GM19023 (cell line): Measurements from ENCODE around the gene PLA2R1.

ENCODE experiments used
- ATAC-seq: cut with Tn5 transposase; IDR thresholded peaks from one replicate; pipeline ENCODE4 v1.9.1; 2021; ENCODE audit warnings: mild to moderate bottlenecking, moderate library complexity; ENCODE audit not compliant: unreplicated experiment

The PLA2R1 gene

GRCh38 chr2:160033732-160034392 is 28.6 kb downstream of the PLA2R1 start:
- no peak for ATAC-seq

GRCh38 chr2:160029270-160029628 is 33.2 kb downstream of the PLA2R1 start:
- no peak for ATAC-seq

GRCh38 chr2:160028431-160029269 is 33.8 kb downstream of the PLA2R1 start:
- no peak for ATAC-seq

- ATAC-seq, result no peak
Measured at GRCh38 chr2:160022162-160022561, 40.3 kb downstream of the PLA2R1 start.

- ATAC-seq, result no peak
Measured at GRCh38 chr2:160019374-160020090, 42.9 kb downstream of the PLA2R1 start.

GRCh38 chr2:160015746-160016145 is 46.7 kb downstream of the PLA2R1 start:
- ATAC-seq, result no peak

GRCh38 chr2:160014227-160014626 is 48.2 kb downstream of the PLA2R1 start:
- ATAC-seq, result no peak

GRCh38 chr2:160010361-160011145 is 51.9 kb downstream of the PLA2R1 start:
- ATAC-seq, result no peak

GRCh38 chr2:160007111-160007510 is 55.3 kb downstream of the PLA2R1 start:
- no peak for ATAC-seq

- no peak for ATAC-seq
Measured at GRCh38 chr2:160006475-160006874, 55.9 kb downstream of the PLA2R1 start.

GRCh38 chr2:160005908-160006307 is 56.5 kb downstream of the PLA2R1 start:
- ATAC-seq, result no peak

- no peak for ATAC-seq
Measured at GRCh38 chr2:160005476-160005875, 56.9 kb downstream of the PLA2R1 start.

- no peak for ATAC-seq
Measured at GRCh38 chr2:159998961-159999360, 63.5 kb downstream of the PLA2R1 start.

GRCh38 chr2:159998243-159998642 is 64.2 kb downstream of the PLA2R1 start:
- ATAC-seq, result no peak

GRCh38 chr2:159996792-159997546 is 65.4 kb downstream of the PLA2R1 start:
- no peak for ATAC-seq

- ATAC-seq, result no peak
Measured at GRCh38 chr2:159995038-159995437, 67.4 kb downstream of the PLA2R1 start.

- ATAC-seq, result no peak
Measured at GRCh38 chr2:159989249-159989648, 73.2 kb downstream of the PLA2R1 start.

- ATAC-seq, result no peak
Measured at GRCh38 chr2:159988412-159988970, 73.9 kb downstream of the PLA2R1 start.

- ATAC-seq, result no peak
Measured at GRCh38 chr2:159987181-159987580, 75.2 kb downstream of the PLA2R1 start.

GRCh38 chr2:159985656-159986055 is 76.8 kb downstream of the PLA2R1 start:
- no peak for ATAC-seq
